Testis (tissue), 3 donors: ENCODE results near the gene RTL5. TPM values are rescaled to one million over a fixed set of nuclear protein-coding genes. Genes with fewer than 3 reads are reported as not detected.

Experiments
- DNase-seq: peaks from one replicate; pipeline ENCODE4 v3.0.0-alpha.2; 2019
- H3K27ac ChIP-seq, 2 donors: fragments of 200-600 bp; sonication (generic); one replicate each; pipeline ENCODE4 v1.5.1; 2019
- H3K27me3 ChIP-seq: fragments of 200-600 bp; sonication (generic); one replicate; pipeline ENCODE4 v1.5.1; 2019
- H3K36me3 ChIP-seq: fragments of 200-600 bp; sonication (generic); one replicate; pipeline ENCODE4 v1.5.1; 2017; ENCODE audit warnings: low read depth; ENCODE audit errors: missing control alignments
- H3K4me1 ChIP-seq: fragments of 200-600 bp; sonication (generic); one replicate; pipeline ENCODE4 v1.5.1; 2019
- H3K4me3 ChIP-seq, 2 donors: fragments of 200-600 bp; sonication (generic); one replicate each; pipeline ENCODE4 v1.5.1; 2017 to 2019
- H3K9me3 ChIP-seq: fragments of 200-600 bp; sonication (generic); one replicate; pipeline ENCODE4 v1.5.1; 2017
- CTCF ChIP-seq, 3 experiments: fragments of 450-650 bp in 2 of 3; fragments of 200-600 bp in 1 of 3; sonication (generic) in 1 of 3; IDR thresholded peaks; one replicate each; pipeline ENCODE4 v1.5.1; 2016 to 2019; ENCODE audit warnings: antibody characterized with exemption in 3 of 3, mild to moderate bottlenecking in 2 of 3, moderate library complexity in 1 of 3
- POLR2A ChIP-seq: fragments of 450-650 bp; IDR thresholded peaks from one replicate; pipeline ENCODE4 v1.6.1; 2017; ENCODE audit warnings: antibody characterized with exemption, mild to moderate bottlenecking, moderate library complexity
- WGBS, 2 donors: methylation state at CpG; one replicate each; pipeline ENCODE4 v1.1.5; 2018; 5-methylcytosine and 5-hydroxymethylcytosine counted together
- intact Hi-C: fragments of 100-400 bp; cut with DNase I; formaldehyde crosslinking; loops from one replicate; pipeline ENCODE4 v1.15.1; 2023; ENCODE audit warnings: low total_unique reads
- polyA plus RNA-seq: library from polyadenylated mRNA; stranded (reverse); fragments of 350-450 nt; fragmentation: Illumina TruSeq; extraction: RNeasy Lipid Tissue Mini Kit (QIAGEN cat#74804); gene quantifications from one replicate; pipeline ENCODE4 v1.2.3, GENCODE V29; 2014; ENCODE audit warnings: low read depth, low replicate concordance; ENCODE audit not compliant: insufficient read depth
- total RNA-seq, 2 donors: library from RNA; depleted of rRNA; stranded (reverse); fragments of >200 nt; gene quantifications; one replicate each; pipeline ENCODE4 v1.2.3, GENCODE V29; 2016

RTL5 gene
- total and polyA plus RNA-seq, 3 donors from 2014 or later: 18.0 to 25.6 (median 25.4) TPM

GRCh38 chrX:72143609-72143907 lies 11.8 kb upstream of the RTL5 start:
- no peak overlapping the region for H3K4me3 ChIP-seq
- 50 to 67% methylated on average over 2 of the region's 2 CpGs for WGBS, 2 donors
- H3K36me3 ChIP-seq: no peaks in the 10 kb centered on the region
- intact Hi-C loops: no loop called here
- H3K27ac ChIP-seq: no peak overlapping the region
- no peaks in the 10 kb centered on the region for H3K4me1 ChIP-seq
- DNase-seq: no peak
- no peaks in the 10 kb centered on the region for H3K9me3 ChIP-seq
- TF ChIP-seq CTCF (IDR thresholded peaks at IDR 0.05) (no peak), POLR2A (no peak)
- H3K27me3 ChIP-seq: no peaks in the 10 kb centered on the region

GRCh38 chrX:72142794-72143608 lies 11.3 kb upstream of the RTL5 start:
- Histone ChIP-seq H3K27ac (no peak overlapping the region), H3K4me1 (no peaks in the 10 kb centered on the region), H3K4me3 (no peak overlapping the region), H3K9me3 (no peaks in the 10 kb centered on the region), H3K27me3 (no peaks in the 10 kb centered on the region), H3K36me3 (no peaks in the 10 kb centered on the region)
- DNase-seq: no peak
- WGBS, 2 donors: 80 to 90% methylated on average over 7 to 11 of the region's 11 CpGs
- intact Hi-C loops: no loop called here
- TF ChIP-seq CTCF (IDR thresholded peaks at IDR 0.05) (no peak), POLR2A (no peak)

GRCh38 chrX:72142094-72142793 lies 10.5 kb upstream of the RTL5 start:
- H3K9me3 ChIP-seq: no peaks in the 10 kb centered on the region
- TF ChIP-seq CTCF (IDR thresholded peaks at IDR 0.05) (no peak), POLR2A (no peak)
- no peak overlapping the region for H3K27ac ChIP-seq
- 72 to 76% methylated on average over 8 of the region's 8 CpGs for WGBS, 2 donors
- H3K36me3 ChIP-seq: no peaks in the 10 kb centered on the region
- no peak overlapping the region for H3K4me3 ChIP-seq
- no peaks in the 10 kb centered on the region for H3K27me3 ChIP-seq
- no peaks in the 10 kb centered on the region for H3K4me1 ChIP-seq
- intact Hi-C loops: no loop called here
- no peak for DNase-seq

- Histone ChIP-seq H3K9me3 (no peaks in the 10 kb centered on the region), H3K27ac (no peak overlapping the region), H3K36me3 (no peaks in the 10 kb centered on the region), H3K4me1 (no peaks in the 10 kb centered on the region), H3K27me3 (no peaks in the 10 kb centered on the region), H3K4me3 (no peak overlapping the region)
- 60 to 68% methylated on average over 4 of the region's 4 CpGs for WGBS, 2 donors
- intact Hi-C loops: no loop called here
- no peak for DNase-seq
- TF ChIP-seq CTCF (IDR thresholded peaks at IDR 0.05): no peak
- TF ChIP-seq POLR2A: no peak
Observed at GRCh38 chrX:72141372-72142004, 9.8 kb upstream of the RTL5 start.
